VCaP (cell line): Measurements from ENCODE around the gene SEPTIN11.
A peak's percentile ranks its signal among the peaks of the same experiment; 100 is the strongest.
"Not testable (repeated sequence)": the region's sequence is repeated elsewhere in the genome, so short reads cannot be mapped to it uniquely, and the experiment has no call there.

Source experiments
- H3K27ac ChIP-seq: fragments of 450-650 bp; 2 replicates; pipeline ENCODE4 v1.5.1; 2017
- TF ChIP-seq, protein P1 (sequence below): fragments of 450-650 bp; conservative IDR thresholded peaks from 2 replicates; pipeline ENCODE4 v1.5.1; 2017; ENCODE audit warnings: mild to moderate bottlenecking, moderate library complexity

The SEPTIN11 gene

GRCh38 chr4:76962406-76963130 is 13.0 kb downstream of the SEPTIN11 start:
- no peak overlapping the region for H3K27ac ChIP-seq
- TF ChIP-seq, protein P1, sequence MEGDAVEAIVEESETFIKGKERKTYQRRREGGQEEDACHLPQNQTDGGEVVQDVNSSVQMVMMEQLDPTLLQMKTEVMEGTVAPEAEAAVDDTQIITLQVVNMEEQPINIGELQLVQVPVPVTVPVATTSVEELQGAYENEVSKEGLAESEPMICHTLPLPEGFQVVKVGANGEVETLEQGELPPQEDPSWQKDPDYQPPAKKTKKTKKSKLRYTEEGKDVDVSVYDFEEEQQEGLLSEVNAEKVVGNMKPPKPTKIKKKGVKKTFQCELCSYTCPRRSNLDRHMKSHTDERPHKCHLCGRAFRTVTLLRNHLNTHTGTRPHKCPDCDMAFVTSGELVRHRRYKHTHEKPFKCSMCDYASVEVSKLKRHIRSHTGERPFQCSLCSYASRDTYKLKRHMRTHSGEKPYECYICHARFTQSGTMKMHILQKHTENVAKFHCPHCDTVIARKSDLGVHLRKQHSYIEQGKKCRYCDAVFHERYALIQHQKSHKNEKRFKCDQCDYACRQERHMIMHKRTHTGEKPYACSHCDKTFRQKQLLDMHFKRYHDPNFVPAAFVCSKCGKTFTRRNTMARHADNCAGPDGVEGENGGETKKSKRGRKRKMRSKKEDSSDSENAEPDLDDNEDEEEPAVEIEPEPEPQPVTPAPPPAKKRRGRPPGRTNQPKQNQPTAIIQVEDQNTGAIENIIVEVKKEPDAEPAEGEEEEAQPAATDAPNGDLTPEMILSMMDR: no peak

DNA sequence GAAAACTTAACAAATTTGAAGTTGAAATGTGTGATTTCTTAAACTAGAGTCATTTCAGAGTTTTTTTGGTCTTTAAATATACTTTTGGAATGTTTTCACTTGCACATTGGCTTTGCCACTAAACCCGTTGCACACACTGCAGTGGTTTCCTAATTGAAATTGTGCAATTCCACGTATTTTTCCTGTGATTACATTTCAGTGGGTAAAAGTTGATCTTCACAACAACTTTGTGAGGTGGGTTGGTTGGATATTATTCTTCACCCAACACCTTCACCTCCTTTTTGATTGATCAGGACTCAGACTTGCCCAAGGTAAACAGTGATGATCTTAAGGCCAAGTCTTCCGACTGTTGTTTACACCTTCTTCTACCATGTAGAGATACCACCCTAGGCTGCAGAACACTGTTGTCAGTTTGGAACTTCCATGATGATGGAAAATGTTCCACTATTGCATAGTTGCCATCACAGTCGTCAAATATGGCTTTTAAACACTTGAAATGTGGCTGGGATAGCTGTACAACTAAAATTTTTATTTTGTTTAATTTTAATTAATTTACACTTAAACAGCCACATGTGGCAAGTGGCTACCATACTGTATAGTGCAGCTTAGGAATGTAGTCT is 13.7 kb downstream of the SEPTIN11 start:
- H3K27ac ChIP-seq: no peak overlapping the region
- TF ChIP-seq, protein P1: no peak

- H3K27ac ChIP-seq: not testable (repeated sequence)
Observed at GRCh38 chr4:76963927-76964326, 14.4 kb downstream of the SEPTIN11 start.

DNA sequence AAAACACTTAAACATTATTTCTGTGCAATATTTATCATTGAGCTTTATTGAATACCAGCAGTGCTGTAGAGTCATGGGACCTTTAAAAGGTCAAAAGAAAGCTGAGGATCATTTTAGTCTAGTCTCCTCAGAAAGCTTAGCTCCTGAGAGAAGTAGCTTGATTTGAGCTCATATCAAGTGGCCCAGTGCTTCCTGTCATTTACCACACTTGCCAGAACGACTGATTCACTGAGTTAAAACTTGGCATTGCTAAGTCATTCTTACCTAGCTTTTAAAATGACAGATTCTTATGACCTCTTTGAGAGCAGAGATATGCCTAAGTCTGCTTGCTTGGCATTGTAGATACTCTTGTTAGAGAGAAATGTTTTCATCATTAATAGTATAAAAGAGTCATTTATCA is 15.2 kb downstream of the SEPTIN11 start:
- TF ChIP-seq, protein P1: no peak

GRCh38 chr4:76965866-76966579 is 16.5 kb downstream of the SEPTIN11 start:
- TF ChIP-seq, protein P1: no peak
- H3K27ac ChIP-seq: peak overlapping the region; percentile 63

More for the DNA sequence above, 15.2 kb downstream of the SEPTIN11 start:
- no peak overlapping the region for H3K27ac ChIP-seq

DNA sequence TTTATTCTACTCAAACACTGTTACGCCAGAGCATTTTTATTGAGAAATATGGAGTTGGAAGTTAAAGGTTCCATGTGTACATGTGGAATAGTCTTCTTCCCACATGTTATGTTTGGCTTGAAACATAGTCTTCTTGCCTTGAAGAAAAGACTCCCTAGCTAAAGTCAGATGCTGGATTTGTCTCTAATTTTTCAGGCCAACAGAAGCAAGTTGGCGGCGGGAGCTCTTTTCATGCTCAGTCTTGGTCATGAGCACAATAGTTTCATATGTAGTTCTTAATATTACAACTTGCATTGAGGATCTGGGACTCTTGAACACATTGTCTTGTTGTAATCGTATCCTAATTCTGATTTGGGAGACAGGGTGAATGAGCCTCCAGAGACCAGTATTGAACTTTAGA is 19.4 kb downstream of the SEPTIN11 start:
- TF ChIP-seq, protein P1: no peak
- H3K27ac ChIP-seq: no peak overlapping the region

DNA sequence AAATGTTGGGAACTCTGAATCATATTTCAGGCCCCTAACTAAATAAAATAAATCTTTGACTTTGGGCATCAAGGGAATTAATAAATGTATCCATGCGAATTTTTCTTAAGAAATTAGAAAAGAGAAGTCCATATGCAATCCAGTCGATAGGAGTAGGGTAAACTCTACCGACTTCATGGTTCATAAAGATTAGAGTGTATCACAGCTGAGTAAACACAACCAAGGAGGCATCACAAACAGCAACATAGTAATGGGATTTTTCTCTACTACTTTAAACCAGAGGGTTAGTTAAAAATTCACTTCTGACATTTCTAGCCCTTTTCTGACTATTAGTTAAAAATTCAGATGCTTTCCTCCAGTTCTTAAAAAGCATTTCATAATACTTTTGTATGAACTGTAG is 19.9 kb downstream of the SEPTIN11 start:
- no peak overlapping the region for H3K27ac ChIP-seq
- TF ChIP-seq, protein P1: no peak
